Gastroesophageal sphincter (tissue), 4 donors: ENCODE results near the gene VIL1. TPM values are rescaled to one million over a fixed set of nuclear protein-coding genes. Genes with fewer than 3 reads are reported as not detected.
A peak's percentile ranks its signal among the peaks of the same experiment; 100 is the strongest.

Experiments
- ATAC-seq: fragments of 150-250 bp; one replicate; pipeline ENCODE4 v1.9.1; 2016; ENCODE audit warnings: mild to moderate bottlenecking, moderate library complexity
- H3K27ac ChIP-seq, 4 donors: fragments of 200-600 bp; sonication (generic) in 3 of 4; 1 replicate in 3 of 4; 2 replicates in 1 of 4; pipeline ENCODE4 v1.5.1; 2016 to 2019
- H3K27me3 ChIP-seq: fragments of 200-600 bp; sonication (generic); one replicate; pipeline ENCODE4 v1.5.1; 2019
- H3K36me3 ChIP-seq, 2 donors: fragments of 200-600 bp; sonication (generic); one replicate each; pipeline ENCODE4 v1.5.1; 2019; ENCODE audit warnings: control low read depth in 1 of 2
- H3K4me1 ChIP-seq, 3 donors: fragments of 200-600 bp; sonication (generic); 1 replicate in 2 of 3; 2 replicates in 1 of 3; pipeline ENCODE4 v1.5.1; 2016 to 2019; ENCODE audit warnings: control low read depth in 2 of 3
- H3K4me3 ChIP-seq, 2 donors: fragments of 200-600 bp; sonication (generic); one replicate each; pipeline ENCODE4 v1.5.1; 2019; ENCODE audit warnings: mild to moderate bottlenecking in 1 of 2, moderate library complexity in 1 of 2
- H3K9me3 ChIP-seq, 3 donors: fragments of 200-600 bp; sonication (generic); one replicate each; pipeline ENCODE4 v1.5.1; 2017 to 2019; ENCODE audit warnings: control low read depth in 2 of 3
- CTCF ChIP-seq, 4 experiments: fragments of 200-600 bp in 2 of 4; fragments of 450-650 bp in 2 of 4; sonication (generic) in 1 of 4; IDR thresholded peaks; one replicate each; pipeline ENCODE4 v1.5.1; 2017 to 2019; ENCODE audit warnings: antibody characterized with exemption in 4 of 4, mild to moderate bottlenecking in 2 of 4, moderate library complexity in 2 of 4
- EP300 ChIP-seq: sonication (generic); formaldehyde crosslinking; IDR thresholded peaks from one replicate; pipeline ENCODE4 v1.6.1; 2017; ENCODE audit warnings: antibody characterized with exemption, mild to moderate bottlenecking
- POLR2A ChIP-seq, 2 donors: fragments of 450-650 bp; IDR thresholded peaks; one replicate each; pipeline ENCODE4 v1.6.1; 2017; ENCODE audit warnings: antibody characterized with exemption in 2 of 2, mild to moderate bottlenecking in 2 of 2, moderate library complexity in 1 of 2
- POLR2AphosphoS5 ChIP-seq: sonication (generic); formaldehyde crosslinking; IDR thresholded peaks from one replicate; pipeline ENCODE4 v1.6.1; 2017; ENCODE audit warnings: antibody characterized with exemption
- WGBS, 2 donors: methylation state at CpG; one replicate each; pipeline ENCODE4 v1.1.5; 2018; ENCODE audit warnings: low coverage in 1 of 2; 5-methylcytosine and 5-hydroxymethylcytosine counted together
- total RNA-seq, 4 donors: library from RNA; depleted of rRNA; stranded (reverse); fragments of >200 nt; gene quantifications; one replicate each; pipeline ENCODE4 v1.1.0, GENCODE V29; 2016

The VIL1 gene
- not detected for total RNA-seq

DNA sequence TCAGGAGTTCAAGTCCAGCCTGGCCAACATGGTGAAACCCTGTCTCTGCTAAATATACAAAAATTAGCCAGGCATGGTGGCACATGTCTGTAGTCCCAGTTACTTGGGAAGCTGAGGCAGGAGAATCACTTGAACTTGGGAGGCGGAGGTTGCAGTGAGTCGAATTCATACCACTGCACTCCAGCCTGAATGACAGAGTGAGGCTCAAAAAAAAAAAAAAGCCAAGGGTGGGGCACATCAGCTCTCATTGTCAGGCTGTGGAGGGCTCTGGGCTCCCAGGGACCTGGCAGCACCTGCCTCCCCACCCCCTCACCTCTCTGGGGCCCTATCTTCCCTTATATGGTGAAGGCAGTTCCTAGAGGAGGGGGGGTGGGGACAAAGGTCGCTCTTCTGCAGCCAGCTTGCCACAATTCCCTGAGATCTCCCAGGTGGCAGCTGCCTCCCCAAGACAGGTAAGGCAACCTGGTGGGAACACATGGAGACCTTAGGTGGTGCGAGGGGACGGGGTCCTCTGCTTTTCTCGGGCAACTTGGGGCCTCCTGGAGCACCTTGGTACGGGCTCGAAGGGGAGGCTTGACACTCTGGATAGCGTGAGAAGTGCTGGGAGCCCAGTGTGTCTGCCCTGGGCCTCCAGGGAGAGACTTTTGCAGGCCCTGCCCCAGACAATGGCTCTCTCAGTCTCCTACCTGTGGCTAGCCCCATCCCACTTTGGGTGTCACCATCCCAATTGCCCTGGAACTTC, at the start of gene VIL1:
VIL1 (plus strand) TSS at position 407 of the 742 bp plus-strand sequence. CDS start 4,656 bp downstream, outside the sequence.
- Histone ChIP-seq H3K27me3 (no peaks in the 10 kb centered on the region), H3K27ac (no peak within 1 kb of the TSS), H3K36me3 (no peaks in the 10 kb centered on the region), H3K4me1 (no peaks in the 10 kb centered on the region), H3K4me3 (no peak within 1 kb of the TSS), H3K9me3 (no peaks in the 10 kb centered on the region)
- WGBS, 2 donors, result 100% methylated on average over 1 of the region's 9 CpGs; no CpG with 5 or more reads in 1 of the 2 donors
- ATAC-seq, result no peak
- no peak for TF ChIP-seq POLR2AphosphoS5
- TF ChIP-seq POLR2A (IDR thresholded peaks at IDR 0.05), result no peak
- no peak for TF ChIP-seq CTCF (IDR thresholded peaks at IDR 0.05)
- TF ChIP-seq EP300, result no peak

DNA sequence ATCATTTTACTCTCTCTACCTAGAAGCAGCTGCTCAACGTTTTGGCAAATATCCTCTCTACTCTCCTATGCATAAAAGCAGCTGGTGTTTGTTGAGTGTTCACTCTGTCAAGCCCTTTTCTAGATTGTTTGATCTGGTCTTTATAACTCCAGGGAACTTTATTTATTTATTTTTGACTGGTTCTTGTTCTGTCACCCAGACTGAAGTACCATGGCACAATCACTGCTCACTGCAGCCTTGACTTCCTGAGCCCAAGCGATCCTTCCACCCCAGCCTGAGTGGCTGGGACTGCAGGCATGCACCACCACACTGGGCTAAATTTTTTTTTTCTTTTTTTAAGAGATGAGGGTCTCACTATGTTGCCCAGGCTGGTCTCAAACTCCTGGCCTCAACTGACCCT, 49.6 kb upstream of the VIL1 start:
- H3K4me3 ChIP-seq, result no peak overlapping the region
- WGBS, 2 donors, result 39 to 45% methylated on average over 2 of the region's 2 CpGs
- peak overlapping the region in 2 of 4 donors; percentile 85 to 91 for H3K27ac ChIP-seq
- H3K9me3 ChIP-seq, result peaks cover 0 to 8% (median 0%) of the 10 kb centered on the region in 3 donors
- ATAC-seq, result no peak
- H3K36me3 ChIP-seq, result no peaks in the 10 kb centered on the region
- H3K27me3 ChIP-seq, result no peaks in the 10 kb centered on the region
- no peak for TF ChIP-seq CTCF (IDR thresholded peaks at IDR 0.05)
- no peak for TF ChIP-seq EP300
- no peak for TF ChIP-seq POLR2A (IDR thresholded peaks at IDR 0.05)
- no peak for TF ChIP-seq POLR2AphosphoS5
- H3K4me1 ChIP-seq, result peaks cover 0 to 23% (median 0%) of the 10 kb centered on the region in 3 donors

GRCh38 chr2:218370410-218371063, 48.4 kb upstream of the VIL1 start:
- Histone ChIP-seq H3K36me3 (no peaks in the 10 kb centered on the region), H3K4me1 (peaks cover 0 to 31% (median 0%) of the 10 kb centered on the region in 3 donors), H3K27ac (peak overlapping the region in 3 of 4 donors; percentile 68 to 91 (median 85)), H3K9me3 (peaks cover 0 to 8% (median 0%) of the 10 kb centered on the region in 3 donors), H3K4me3 (no peak overlapping the region), H3K27me3 (no peaks in the 10 kb centered on the region)
- ATAC-seq, result peak; percentile 63
- WGBS, 2 donors, result 78 to 88% methylated on average over 4 to 10 of the region's 11 CpGs
- TF ChIP-seq POLR2A (IDR thresholded peaks at IDR 0.05) (no peak), POLR2AphosphoS5 (peak; percentile 69)

DNA sequence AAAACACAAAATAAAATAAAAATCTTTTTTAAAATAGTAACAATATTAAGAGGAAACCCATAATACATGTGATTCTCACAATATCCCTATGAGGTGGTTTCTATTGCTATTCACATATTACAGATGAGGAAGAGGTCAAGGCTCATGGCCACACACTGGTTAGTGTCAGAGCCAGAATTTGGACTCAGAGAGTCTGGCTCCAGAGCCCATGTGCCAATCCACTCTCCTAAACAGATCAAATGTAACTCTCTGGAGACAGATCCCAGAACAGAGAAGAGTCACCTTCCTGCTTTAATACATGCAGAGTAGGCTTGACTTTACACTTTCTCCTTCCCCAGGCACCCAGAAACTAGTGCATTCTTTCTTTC, 47.0 kb upstream of the VIL1 start:
- peak overlapping the region in 1 of 4 donors; percentile 68 for H3K27ac ChIP-seq
- no peak overlapping the region for H3K4me3 ChIP-seq
- H3K4me1 ChIP-seq, result peaks cover 0 to 31% (median 0%) of the 10 kb centered on the region in 3 donors
- H3K27me3 ChIP-seq, result no peaks in the 10 kb centered on the region
- peaks cover 0 to 2% (median 0%) of the 10 kb centered on the region in 3 donors for H3K9me3 ChIP-seq
- ATAC-seq, result no peak
- TF ChIP-seq POLR2A (IDR thresholded peaks at IDR 0.05) (no peak), EP300 (no peak), CTCF (IDR thresholded peaks at IDR 0.05) (no peak), POLR2AphosphoS5 (no peak)
- no peaks in the 10 kb centered on the region for H3K36me3 ChIP-seq

DNA sequence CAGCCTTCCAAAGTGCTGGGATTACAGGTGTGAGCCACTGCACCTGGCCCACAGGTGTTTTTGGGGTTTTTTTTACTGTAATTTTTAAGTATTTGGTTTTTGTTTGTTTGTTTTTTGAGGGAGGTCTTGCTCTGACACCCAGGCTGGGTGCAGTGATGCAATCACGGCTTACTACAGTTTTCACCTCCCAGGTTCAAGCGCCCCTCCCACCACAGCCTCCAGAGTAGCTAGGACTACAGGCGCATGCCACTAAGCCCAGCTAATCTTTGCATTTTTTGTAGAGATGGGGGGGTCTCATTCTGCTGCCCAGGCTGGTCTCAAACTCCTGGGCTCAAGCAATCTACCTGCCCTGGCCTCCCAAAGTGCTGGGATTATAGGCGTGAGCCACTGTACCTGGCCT, 44.1 kb upstream of the VIL1 start:
- Histone ChIP-seq H3K9me3 (no peaks in the 10 kb centered on the region), H3K36me3 (no peaks in the 10 kb centered on the region), H3K4me1 (peaks cover 0 to 9% (median 0%) of the 10 kb centered on the region in 3 donors), H3K27me3 (no peaks in the 10 kb centered on the region), H3K27ac (no peak overlapping the region), H3K4me3 (no peak overlapping the region)
- WGBS, 2 donors, result 40 to 67% methylated on average over 1 to 3 of the region's 4 CpGs
- TF ChIP-seq CTCF (IDR thresholded peaks at IDR 0.05) (no peak), EP300 (no peak), POLR2AphosphoS5 (no peak), POLR2A (IDR thresholded peaks at IDR 0.05) (no peak)
- ATAC-seq, result no peak
